ENCODE measurements around the gene ALAS1.

DNA sequence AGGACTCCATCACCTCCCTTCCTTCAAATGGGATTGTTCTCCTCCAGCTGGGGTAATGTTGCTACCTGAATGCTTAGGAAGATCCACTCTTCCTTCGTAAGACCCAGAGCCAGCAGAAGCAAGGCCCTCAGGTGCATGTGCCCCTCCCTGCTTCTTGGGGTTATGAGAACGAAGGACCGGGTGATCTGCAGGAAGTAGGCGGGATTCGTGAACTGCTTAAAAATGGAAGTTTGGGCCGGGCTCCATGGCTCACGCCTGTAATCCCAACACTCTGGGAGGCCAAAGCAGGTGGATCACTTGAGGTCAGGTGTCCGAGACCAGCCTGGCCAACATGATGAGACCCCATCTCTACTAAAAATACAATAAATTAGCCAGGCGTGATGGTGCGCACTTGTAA, 19.4 kb downstream of the ALAS1 start:
- TF ChIP-seq POLR2A (IDR thresholded peaks at IDR 0.05; ENCODE audit: insufficient read depth in 1 of 2, low read depth in 2 of 2, low read length in 2 of 2) (no peak), SP1 (IDR thresholded peaks at IDR 0.05) (no peak), SP1 (CRISPR knock-in tag; IDR thresholded peaks at IDR 0.05) (no peak), CHD2 (IDR thresholded peaks at IDR 0.05; ENCODE audit: low read depth, low read length) (no peak), ZNF737 (CRISPR knock-in tag; IDR thresholded peaks at IDR 0.05; ENCODE audit: borderline replicate concordance) (no peak)
- TF ChIP-seq, protein P1, sequence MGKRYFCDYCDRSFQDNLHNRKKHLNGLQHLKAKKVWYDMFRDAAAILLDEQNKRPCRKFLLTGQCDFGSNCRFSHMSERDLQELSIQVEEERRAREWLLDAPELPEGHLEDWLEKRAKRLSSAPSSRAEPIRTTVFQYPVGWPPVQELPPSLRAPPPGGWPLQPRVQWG (CRISPR knock-in tag; IDR thresholded peaks at IDR 0.05; ENCODE audit: borderline replicate concordance, low read depth): no peak

Measured in HepG2 (cell line).